Smooth muscle cell (in vitro differentiated cells): ENCODE measurements around the gene CR1L. TPM values are rescaled to one million over a fixed set of nuclear protein-coding genes. Genes with fewer than 3 reads are reported as not detected.

Experiments used
- DNase-seq: peaks from one replicate; lab custom pipeline; 2025; ENCODE audit not compliant: unreplicated experiment; lab: John Stamatoyannopoulos, UW
- H2AFZ ChIP-seq: fragments of 200-600 bp; sonication (generic); 2 replicates; pipeline ENCODE4 v1.6.0; 2016; ENCODE audit warnings: antibody characterized with exemption, low read depth, mild to moderate bottlenecking
- H3F3A ChIP-seq: fragments of 200-600 bp; sonication (generic); 2 replicates; pipeline ENCODE4 v1.6.0; 2017; ENCODE audit warnings: antibody characterized with exemption, low read depth
- H3K27ac ChIP-seq: fragments of 200-600 bp; sonication (generic); 2 replicates; pipeline ENCODE4 v1.5.1; 2016; ENCODE audit warnings: low read depth, mild to moderate bottlenecking
- H3K27me3 ChIP-seq: fragments of 200-600 bp; sonication (generic); 2 replicates; pipeline ENCODE4 v1.6.1; 2016; ENCODE audit warnings: low read depth, mild to moderate bottlenecking
- H3K36me3 ChIP-seq: fragments of 200-600 bp; sonication (generic); 2 replicates; pipeline ENCODE4 v1.5.1; 2016; ENCODE audit warnings: low read depth
- H3K4me1 ChIP-seq: fragments of 200-600 bp; sonication (generic); 2 replicates; pipeline ENCODE4 v1.5.1; 2016; ENCODE audit warnings: low read depth
- H3K4me2 ChIP-seq: fragments of 200-600 bp; sonication (generic); 2 replicates; pipeline ENCODE4 v1.6.0; 2016; ENCODE audit warnings: mild to moderate bottlenecking
- H3K4me3 ChIP-seq: fragments of 200-600 bp; sonication (generic); 2 replicates; pipeline ENCODE4 v1.5.1; 2016; ENCODE audit warnings: mild to moderate bottlenecking
- H3K79me2 ChIP-seq: fragments of 200-600 bp; sonication (generic); 2 replicates; pipeline ENCODE4 v1.6.0; 2016; ENCODE audit warnings: low read depth, mild to moderate bottlenecking
- H3K9ac ChIP-seq: fragments of 200-600 bp; sonication (generic); 2 replicates; pipeline ENCODE4 v1.6.0; 2016; ENCODE audit warnings: low read depth
- H3K9me3 ChIP-seq: fragments of 200-600 bp; sonication (generic); replicated peaks from 2 replicates; pipeline ENCODE4 v1.5.1; 2016; ENCODE audit warnings: low read depth
- H4K20me1 ChIP-seq: fragments of 200-600 bp; sonication (generic); 2 replicates; pipeline ENCODE4 v1.6.0; 2016; ENCODE audit warnings: low read depth
- CTCF ChIP-seq: fragments of 200-600 bp; sonication (generic); IDR thresholded peaks from 2 replicates; pipeline ENCODE4 v1.5.1; 2017; ENCODE audit warnings: borderline replicate concordance, mild to moderate bottlenecking, antibody characterized with exemption; ENCODE audit not compliant: insufficient read depth, poor library complexity, severe bottlenecking
- WGBS: methylation state at CpG from one replicate; pipeline ENCODE4 v1.1.7; 2016; ENCODE audit warnings: low lambda C conversion rate; 5-methylcytosine and 5-hydroxymethylcytosine counted together
- polyA plus RNA-seq: library from polyadenylated mRNA; unstranded; fragments of >200 nt; fragmentation: Nextera tagmentation; extraction: Ambion mirVana; gene quantifications from 2 replicates; pipeline ENCODE4 v1.2.1, GENCODE V29; 2016
- total RNA-seq: library from RNA; depleted of rRNA; stranded (reverse); fragments of >200 nt; gene quantifications from 2 replicates; pipeline ENCODE4 v1.2.3, GENCODE V29; 2014

Gene CR1L
- total and polyA plus RNA-seq, 2 experiments from 2014 or later: 0.95 TPM; not detected in 1

DNA sequence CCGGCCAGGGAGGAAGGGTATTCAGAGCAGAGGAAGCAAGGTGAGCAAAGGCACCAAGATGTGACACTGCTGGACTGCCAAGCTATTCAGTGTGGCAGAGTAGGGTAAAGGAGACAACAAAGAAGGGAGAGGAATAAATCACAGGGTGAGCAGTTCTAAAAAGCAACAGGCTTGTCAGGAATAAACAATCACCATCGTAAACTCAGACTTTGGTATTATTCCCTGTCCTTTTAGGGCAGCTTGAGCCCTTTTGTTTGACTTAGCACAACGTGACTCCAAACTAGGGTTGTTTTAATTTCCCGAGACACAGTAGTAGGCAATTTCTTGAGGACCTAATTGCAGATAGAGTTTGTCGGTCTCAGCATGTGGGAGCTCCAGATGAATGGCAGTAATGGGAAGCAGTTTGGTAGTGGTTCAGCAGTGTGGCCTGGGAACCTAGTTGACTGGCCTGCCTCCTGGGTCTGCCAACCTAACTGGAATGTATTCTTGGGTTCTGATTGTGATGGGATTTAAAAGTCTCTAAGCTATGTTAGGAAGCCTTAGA, 4.3 kb downstream of the CR1L start:
- Histone ChIP-seq H3K27me3 (peaks cover 3% of the 10 kb centered on the region), H4K20me1 (no peaks in the 10 kb centered on the region), H3K4me2 (no peak overlapping the region), H3K9me3 (no peaks in the 10 kb centered on the region), H3F3A (no peaks in the 10 kb centered on the region), H2AFZ (no peak overlapping the region), H3K9ac (no peak overlapping the region), H3K4me3 (no peak overlapping the region), H3K79me2 (no peaks in the 10 kb centered on the region), H3K27ac (no peak overlapping the region), H3K4me1 (peaks cover 3% of the 10 kb centered on the region), H3K36me3 (no peaks in the 10 kb centered on the region)
- no peak for TF ChIP-seq CTCF
- 59% methylated on average over 5 of the region's 5 CpGs for WGBS
- no peak for DNase-seq

DNA sequence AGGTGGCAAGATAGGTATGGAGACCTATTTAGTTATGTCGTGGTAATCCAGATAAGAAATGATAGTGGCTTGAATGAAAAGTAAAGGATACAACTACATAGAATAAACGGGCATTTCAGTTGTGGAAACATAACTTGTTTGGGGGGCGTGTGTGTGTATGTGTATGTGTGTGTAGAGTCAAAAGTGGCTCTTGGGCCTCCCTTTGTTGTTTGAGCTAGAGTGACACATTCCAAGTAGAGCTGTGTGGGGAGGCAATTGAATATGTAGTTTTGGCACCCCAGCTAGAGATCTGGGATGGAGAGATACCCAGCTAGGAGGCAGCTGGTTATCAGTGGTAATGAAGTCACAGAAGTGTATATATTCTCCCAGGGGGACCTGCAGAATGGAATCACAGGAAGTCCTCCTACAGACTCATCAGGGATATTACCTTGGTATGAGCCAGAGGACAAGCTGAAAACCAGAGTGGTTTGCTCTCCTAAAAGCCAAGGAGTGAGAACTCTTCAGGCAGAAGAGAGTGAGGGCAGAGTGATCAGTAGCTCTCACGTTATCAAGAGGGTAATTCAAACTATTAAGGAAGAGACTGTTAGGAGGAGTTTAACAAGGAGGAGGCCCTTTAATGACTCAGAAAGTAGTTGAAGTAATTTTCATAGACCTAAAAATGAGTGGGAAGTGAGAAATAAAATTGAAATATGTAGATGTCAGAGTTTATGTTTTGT, 5.1 kb downstream of the CR1L start:
- Histone ChIP-seq H2AFZ (no peak overlapping the region), H3F3A (no peaks in the 10 kb centered on the region), H4K20me1 (no peaks in the 10 kb centered on the region), H3K27me3 (peaks cover 3% of the 10 kb centered on the region), H3K36me3 (no peaks in the 10 kb centered on the region), H3K4me2 (no peak overlapping the region), H3K9ac (no peak overlapping the region), H3K79me2 (no peaks in the 10 kb centered on the region), H3K4me3 (no peak overlapping the region), H3K4me1 (peaks cover 3% of the 10 kb centered on the region), H3K27ac (no peak overlapping the region), H3K9me3 (no peaks in the 10 kb centered on the region)
- TF ChIP-seq CTCF: no peak
- 79% methylated on average over 4 of the region's 4 CpGs for WGBS
- no peak for DNase-seq

- Histone ChIP-seq H3K79me2 (no peaks in the 10 kb centered on the region), H3K4me1 (peaks cover 3% of the 10 kb centered on the region)
- WGBS: 93% methylated on average over 1 of the region's 1 CpG
These were observed 6.7 kb downstream of the CR1L start for GRCh38 chr1:207651583-207651982.

More at GRCh38 chr1:207651583-207651982, 6.7 kb downstream of the CR1L start:
- no peak overlapping the region for H3K4me3 ChIP-seq
- H3K9ac ChIP-seq: no peak overlapping the region
- H3K4me2 ChIP-seq: no peak overlapping the region
- H3K27me3 ChIP-seq: peaks cover 3% of the 10 kb centered on the region
- no peak for TF ChIP-seq CTCF
- H3K36me3 ChIP-seq: no peaks in the 10 kb centered on the region
- no peak overlapping the region for H3K27ac ChIP-seq
- no peaks in the 10 kb centered on the region for H3F3A ChIP-seq
- no peak for DNase-seq
- no peaks in the 10 kb centered on the region for H4K20me1 ChIP-seq
- no peaks in the 10 kb centered on the region for H3K9me3 ChIP-seq
- H2AFZ ChIP-seq: no peak overlapping the region
